ENCODE data around the gene MRGPRG.
"Not testable (repeated sequence)": the region's sequence is repeated elsewhere in the genome, so short reads cannot be mapped to it uniquely, and the experiment has no call there.

Gene MRGPRG

GRCh38 chr11:3182462-3182852 lies 36.2 kb downstream of the MRGPRG start:
- no peak for DNase-seq
- Mint-ChIP-seq H3K4me1 (no peaks in the 10 kb centered on the region), H3K27me3 (no peaks in the 10 kb centered on the region), H3K27ac (no peak overlapping the region), H3K4me3 (no peak overlapping the region), H3K9me3 (no peaks in the 10 kb centered on the region)
- no peak for ATAC-seq

- Mint-ChIP-seq H3K4me3 (no peak overlapping the region), H3K9me3 (no peaks in the 10 kb centered on the region), H3K27ac (no peak overlapping the region), H3K27me3 (no peaks in the 10 kb centered on the region), H3K4me1 (no peaks in the 10 kb centered on the region)
- ATAC-seq (no peak), DNase-seq (no peak)
These were observed 36.7 kb downstream of the MRGPRG start for GRCh38 chr11:3181725-3182461.

- Mint-ChIP-seq H3K4me3 (no peak overlapping the region), H3K27me3 (no peaks in the 10 kb centered on the region), H3K27ac (no peak overlapping the region), H3K9me3 (peaks cover 3 to 6% of the 10 kb centered on the region in 2 donors), H3K4me1 (no peaks in the 10 kb centered on the region)
- DNase-seq (no peak), ATAC-seq (no peak)
These were observed 37.7 kb downstream of the MRGPRG start for GRCh38 chr11:3180869-3181268.

- H3K27me3 Mint-ChIP-seq: no peaks in the 10 kb centered on the region
- no peak overlapping the region for H3K27ac Mint-ChIP-seq
- DNase-seq: no peak
- H3K9me3 Mint-ChIP-seq: peaks cover 11% of the 10 kb centered on the region in 2 donors
- no peak overlapping the region for H3K4me3 Mint-ChIP-seq
- ATAC-seq: no peak
- H3K4me1 Mint-ChIP-seq: no peaks in the 10 kb centered on the region
These were observed 40.3 kb downstream of the MRGPRG start for GRCh38 chr11:3178349-3178748.

GRCh38 chr11:3177931-3178330 lies 40.7 kb downstream of the MRGPRG start:
- ATAC-seq (no peak), DNase-seq (no peak)
- Mint-ChIP-seq H3K9me3 (peaks cover 11% of the 10 kb centered on the region in 2 donors), H3K27me3 (no peaks in the 10 kb centered on the region), H3K27ac (no peak overlapping the region), H3K4me3 (no peak overlapping the region), H3K4me1 (no peaks in the 10 kb centered on the region)

- H3K4me3 Mint-ChIP-seq: no peak overlapping the region
- peaks cover 11% of the 10 kb centered on the region in 2 donors for H3K9me3 Mint-ChIP-seq
- H3K4me1 Mint-ChIP-seq: peaks cover 7% of the 10 kb centered on the region
- H3K27ac Mint-ChIP-seq: no peak overlapping the region
- DNase-seq (no peak), ATAC-seq (no peak)
- no peaks in the 10 kb centered on the region for H3K27me3 Mint-ChIP-seq
These were observed 42.1 kb downstream of the MRGPRG start for GRCh38 chr11:3176487-3176886.

GRCh38 chr11:3175194-3175593 lies 43.4 kb downstream of the MRGPRG start:
- no peak for ATAC-seq
- no peak for DNase-seq
- peaks cover 20% of the 10 kb centered on the region for H3K4me1 Mint-ChIP-seq
- peaks cover 11% of the 10 kb centered on the region in 2 donors for H3K9me3 Mint-ChIP-seq
- H3K4me3 Mint-ChIP-seq: no peak overlapping the region
- H3K27me3 Mint-ChIP-seq: no peaks in the 10 kb centered on the region
- H3K27ac Mint-ChIP-seq: no peak overlapping the region

- Mint-ChIP-seq H3K4me3 (no peak overlapping the region), H3K4me1 (peaks cover 28% of the 10 kb centered on the region), H3K9me3 (peaks cover 11% of the 10 kb centered on the region in 2 donors), H3K27ac (no peak overlapping the region), H3K27me3 (no peaks in the 10 kb centered on the region)
- no peak for ATAC-seq
- DNase-seq: no peak
These were observed 44.2 kb downstream of the MRGPRG start for GRCh38 chr11:3174387-3174786.

- Mint-ChIP-seq H3K27ac (no peak overlapping the region), H3K4me3 (no peak overlapping the region), H3K27me3 (no peaks in the 10 kb centered on the region), H3K9me3 (peaks cover 11% of the 10 kb centered on the region in 2 donors), H3K4me1 (peaks cover 34% of the 10 kb centered on the region)
- DNase-seq (no peak), ATAC-seq (no peak)
These were observed 44.8 kb downstream of the MRGPRG start for GRCh38 chr11:3173795-3174194.

GRCh38 chr11:3171931-3172560 lies 46.6 kb downstream of the MRGPRG start:
- ATAC-seq (no peak), DNase-seq (no peak)
- Mint-ChIP-seq H3K9me3 (peaks cover 11% of the 10 kb centered on the region in 2 donors), H3K27me3 (no peaks in the 10 kb centered on the region), H3K4me3 (no peak overlapping the region), H3K27ac (no peak overlapping the region), H3K4me1 (peaks cover 35% of the 10 kb centered on the region)

- no peak for ATAC-seq
- Mint-ChIP-seq H3K9me3 (peaks cover 7 to 9% of the 10 kb centered on the region in 2 donors), H3K27me3 (peaks cover 10% of the 10 kb centered on the region), H3K4me1 (peaks cover 41% of the 10 kb centered on the region), H3K4me3 (no peak overlapping the region), H3K27ac (peak overlapping the region in 1 of 2 donors; percentile 30)
- DNase-seq: no peak
These were observed 47.6 kb downstream of the MRGPRG start for GRCh38 chr11:3170756-3171650.

- Mint-ChIP-seq H3K4me3 (peak overlapping the region; percentile 66 to 71), H3K27ac (peak overlapping the region; percentile 15 to 30), H3K9me3 (peaks cover 0 to 1% of the 10 kb centered on the region in 2 donors), H3K4me1 (peaks cover 48% of the 10 kb centered on the region), H3K27me3 (peaks cover 16% of the 10 kb centered on the region)
- DNase-seq: no peak
- ATAC-seq: no peak
These were observed 48.4 kb downstream of the MRGPRG start for GRCh38 chr11:3170044-3170755.

- Mint-ChIP-seq H3K4me3 (peak overlapping the region; percentile 66 to 71), H3K9me3 (no peaks in the 10 kb centered on the region), H3K4me1 (peaks cover 48% of the 10 kb centered on the region), H3K27me3 (peaks cover 16% of the 10 kb centered on the region), H3K27ac (peak overlapping the region in 1 of 2 donors; percentile 15)
- ATAC-seq: peak; percentile 55
- DNase-seq: peak; percentile 27 to 50
These were observed 49.2 kb downstream of the MRGPRG start for GRCh38 chr11:3169255-3170043.

- H3K27ac Mint-ChIP-seq, DNase-seq, H3K9me3 Mint-ChIP-seq, ATAC-seq: not testable (repeated sequence)
- H3K27me3 Mint-ChIP-seq: peaks cover 16% of the 10 kb centered on the region
- peaks cover 52% of the 10 kb centered on the region for H3K4me1 Mint-ChIP-seq
- H3K4me3 Mint-ChIP-seq: peak overlapping the region; percentile 66 to 71
These were observed 49.8 kb downstream of the MRGPRG start for GRCh38 chr11:3168742-3169254.

Measured in stimulated activated naive CD8-positive, alpha-beta T cell treated with anti-CD3 and anti-CD28 coated beads, Interleukin-15, amount 100 ng/mL, for 72 hours (primary cell).